HepG2 (cell line): ENCODE data around the gene CCDC74B. TPM values are rescaled to one million over a fixed set of nuclear protein-coding genes. Genes with fewer than 3 reads are reported as not detected.

Source experiments
- CBFB ChIP-seq: sonication (generic); formaldehyde crosslinking; IDR thresholded peaks from 2 replicates; pipeline ENCODE4 v1.4.0; 2020; ENCODE audit warnings: missing genetic modification reagents
- CCDC6 ChIP-seq: sonication (generic); formaldehyde crosslinking; IDR thresholded peaks from 2 replicates; pipeline ENCODE4 v1.8.1; 2022; ENCODE audit warnings: mild to moderate bottlenecking, missing genetic modification reagents, moderate library complexity
- FOSL2 ChIP-seq: sonication (generic); formaldehyde crosslinking; IDR thresholded peaks from 2 replicates; pipeline ENCODE4 v1.4.0; 2020; ENCODE audit warnings: missing genetic modification reagents
- MXI1 ChIP-seq: IDR thresholded peaks from 3 replicates; pipeline ENCODE4 v1.6.1; 2012; ENCODE audit warnings: low read depth, low read length, inconsistent platforms, borderline replicate concordance
- SKI ChIP-seq: fragments of 450-650 bp; IDR thresholded peaks from one replicate; pipeline ENCODE4 v1.6.1; 2018; ENCODE audit warnings: mild to moderate bottlenecking; ENCODE audit not compliant: partially characterized antibody
- STAG1 ChIP-seq: sonication (generic); formaldehyde crosslinking; IDR thresholded peaks from 2 replicates; pipeline ENCODE4 v1.4.0; 2020; ENCODE audit warnings: missing genetic modification reagents
- TOPORS ChIP-seq: sonication (generic); formaldehyde crosslinking; IDR thresholded peaks from 2 replicates; pipeline ENCODE4 v1.8.0; 2023; ENCODE audit warnings: mild to moderate bottlenecking, missing genetic modification reagents
- ZKSCAN8 ChIP-seq: IDR thresholded peaks from 2 replicates; pipeline ENCODE4 v1.6.1; 2016; ENCODE audit warnings: borderline replicate concordance, missing genetic modification reagents, missing compliant biosample characterization
- ZNF350 ChIP-seq: sonication (generic); formaldehyde crosslinking; IDR thresholded peaks from 2 replicates; pipeline ENCODE4 v1.4.0; 2020; ENCODE audit warnings: mild to moderate bottlenecking, low read depth, missing genetic modification reagents, borderline replicate concordance
- ZNF616 ChIP-seq: sonication (generic); formaldehyde crosslinking; IDR thresholded peaks from 2 replicates; pipeline ENCODE4 v1.5.0; 2020; ENCODE audit warnings: low read depth, mild to moderate bottlenecking, missing genetic modification reagents
- ZNF674 ChIP-seq: sonication (generic); formaldehyde crosslinking; IDR thresholded peaks from 2 replicates; pipeline ENCODE4 v1.5.0; 2020; ENCODE audit warnings: low read depth, mild to moderate bottlenecking, missing genetic modification reagents
- polyA plus RNA-seq, 8 experiments: library from polyadenylated mRNA; depleted of rRNA in 3 of 8; stranded (reverse) in 7 of 8; unstranded in 1 of 8; fragments of >200 nt; fragmentation: Illumina TruSeq in 4 of 8; extraction: Trizol in 4 of 8; gene quantifications; 2 replicates each; pipeline versions ENCODE4 v1.2.1 to v1.2.3, GENCODE V29; 2011 to 2016; ENCODE audit warnings: low read depth in 4 of 8, missing spikeins in 1 of 8, mixed read lengths in 1 of 8; ENCODE audit not compliant: insufficient read depth in 1 of 8
- total RNA-seq, 5 experiments: library from RNA; depleted of rRNA; stranded (reverse); fragments of >200 nt; fragmentation: Illumina TruSeq; extraction: Trizol; gene quantifications; 2 replicates each; pipeline ENCODE4 v1.2.3, GENCODE V29; 2016; ENCODE audit warnings: low read depth in 1 of 5
- TF ChIP-seq, protein P1 (sequence below): IDR thresholded peaks from 2 replicates; pipeline ENCODE4 v1.6.1; 2016; ENCODE audit warnings: missing genetic modification reagents, missing compliant biosample characterization
- TF ChIP-seq, protein P2 (sequence below): IDR thresholded peaks from 2 replicates; pipeline ENCODE4 v1.6.1; 2012; ENCODE audit warnings: inconsistent platforms
- TF ChIP-seq, protein P3 (sequence below): sonication (generic); formaldehyde crosslinking; IDR thresholded peaks from 2 replicates; pipeline ENCODE4 v1.4.0; 2020; ENCODE audit warnings: missing genetic modification reagents
- TF ChIP-seq, protein P4 (sequence below): sonication (generic); formaldehyde crosslinking; IDR thresholded peaks from 2 replicates; pipeline ENCODE4 v1.8.1; 2022; ENCODE audit warnings: mild to moderate bottlenecking, missing genetic modification reagents
- TF ChIP-seq, protein P5 (sequence below): IDR thresholded peaks from 2 replicates; pipeline ENCODE4 v1.6.1; 2018; ENCODE audit warnings: missing genetic modification reagents
- TF ChIP-seq, protein P6 (sequence below): sonication (generic); formaldehyde crosslinking; IDR thresholded peaks from 2 replicates; pipeline ENCODE4 v1.8.0; 2022; ENCODE audit warnings: missing genetic modification reagents, mild to moderate bottlenecking, moderate library complexity, borderline replicate concordance
- TF ChIP-seq, protein P7 (sequence below): sonication (generic); formaldehyde crosslinking; IDR thresholded peaks from 2 replicates; pipeline ENCODE4 v1.5.0; 2020; ENCODE audit warnings: missing genetic modification reagents
- TF ChIP-seq, protein P8 (sequence below): IDR thresholded peaks from 2 replicates; pipeline ENCODE4 v1.6.1; 2016; ENCODE audit warnings: missing compliant biosample characterization, missing genetic modification reagents, borderline replicate concordance

Gene CCDC74B
- total and polyA plus RNA-seq, 2 of the 13 experiments (the other 11 are each of a cell fraction or from before 2014, with no cell fraction given): 0.07 to 0.11 TPM

DNA sequence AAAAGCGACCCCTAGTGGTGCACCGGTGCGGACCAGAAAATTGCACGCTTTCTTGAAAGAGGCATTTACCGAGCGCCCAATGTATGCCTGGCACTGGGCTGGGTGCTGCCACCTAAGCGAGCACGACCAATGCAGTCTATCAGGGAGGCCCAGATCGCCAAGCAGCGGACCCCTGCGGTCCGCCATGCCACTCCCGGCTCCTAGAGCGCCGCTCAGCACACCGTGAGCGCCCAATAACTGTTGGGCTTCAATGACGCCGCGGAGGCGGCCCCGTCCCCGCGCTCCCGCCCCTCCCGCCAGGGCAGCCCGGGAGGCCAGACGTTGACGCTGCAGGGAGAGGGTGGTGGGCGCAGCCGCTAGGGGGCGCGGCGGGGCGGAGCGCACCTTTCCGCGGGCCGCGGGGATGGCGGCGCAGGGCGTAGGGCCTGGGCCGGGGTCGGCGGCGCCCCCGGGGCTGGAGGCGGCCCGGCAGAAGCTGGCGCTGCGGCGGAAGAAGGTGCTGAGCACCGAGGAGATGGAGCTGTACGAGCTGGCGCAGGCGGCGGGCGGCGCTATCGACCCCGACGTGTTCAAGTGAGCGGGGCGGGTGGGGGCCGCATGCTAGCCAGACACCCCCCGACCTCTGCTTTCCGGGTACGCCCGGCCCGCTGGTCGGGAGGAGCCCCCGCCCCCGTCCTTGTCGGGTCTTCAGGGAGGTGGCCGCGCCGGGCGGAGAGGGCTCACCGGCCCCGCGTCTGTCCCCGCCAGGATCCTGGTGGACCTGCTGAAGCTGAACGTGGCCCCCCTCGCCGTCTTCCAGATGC is 37.2 kb upstream of the CCDC74B start, which contains the start of gene MZT2B (continued):
- peak; percentile 97; the same call in 1 of the 2 replicates for TF ChIP-seq ZNF674 (CRISPR knock-in tag)
- TF ChIP-seq, protein P1, sequence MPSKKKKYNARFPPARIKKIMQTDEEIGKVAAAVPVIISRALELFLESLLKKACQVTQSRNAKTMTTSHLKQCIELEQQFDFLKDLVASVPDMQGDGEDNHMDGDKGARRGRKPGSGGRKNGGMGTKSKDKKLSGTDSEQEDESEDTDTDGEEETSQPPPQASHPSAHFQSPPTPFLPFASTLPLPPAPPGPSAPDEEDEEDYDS (CRISPR knock-in tag): peak; percentile 56
- TF ChIP-seq MXI1: peak; percentile 66; the same call in 1 of the 3 replicates
- TF ChIP-seq, protein P2, sequence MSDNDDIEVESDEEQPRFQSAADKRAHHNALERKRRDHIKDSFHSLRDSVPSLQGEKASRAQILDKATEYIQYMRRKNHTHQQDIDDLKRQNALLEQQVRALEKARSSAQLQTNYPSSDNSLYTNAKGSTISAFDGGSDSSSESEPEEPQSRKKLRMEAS: peak; percentile 78
- TF ChIP-seq CCDC6 (CRISPR knock-in tag): peak; percentile 77; the same call in 1 of the 2 replicates
- peak; percentile 46 for TF ChIP-seq FOSL2 (CRISPR knock-in tag)
- TF ChIP-seq STAG1 (CRISPR knock-in tag): peak; percentile 54
- TF ChIP-seq, protein P3, sequence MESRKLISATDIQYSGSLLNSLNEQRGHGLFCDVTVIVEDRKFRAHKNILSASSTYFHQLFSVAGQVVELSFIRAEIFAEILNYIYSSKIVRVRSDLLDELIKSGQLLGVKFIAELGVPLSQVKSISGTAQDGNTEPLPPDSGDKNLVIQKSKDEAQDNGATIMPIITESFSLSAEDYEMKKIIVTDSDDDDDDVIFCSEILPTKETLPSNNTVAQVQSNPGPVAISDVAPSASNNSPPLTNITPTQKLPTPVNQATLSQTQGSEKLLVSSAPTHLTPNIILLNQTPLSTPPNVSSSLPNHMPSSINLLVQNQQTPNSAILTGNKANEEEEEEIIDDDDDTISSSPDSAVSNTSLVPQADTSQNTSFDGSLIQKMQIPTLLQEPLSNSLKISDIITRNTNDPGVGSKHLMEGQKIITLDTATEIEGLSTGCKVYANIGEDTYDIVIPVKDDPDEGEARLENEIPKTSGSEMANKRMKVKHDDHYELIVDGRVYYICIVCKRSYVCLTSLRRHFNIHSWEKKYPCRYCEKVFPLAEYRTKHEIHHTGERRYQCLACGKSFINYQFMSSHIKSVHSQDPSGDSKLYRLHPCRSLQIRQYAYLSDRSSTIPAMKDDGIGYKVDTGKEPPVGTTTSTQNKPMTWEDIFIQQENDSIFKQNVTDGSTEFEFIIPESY (CRISPR knock-in tag): peak; percentile 67; the same call in 1 of the 2 replicates
- TF ChIP-seq CBFB (CRISPR knock-in tag): peak; percentile 69; the same call in 1 of the 2 replicates
- 0 out of 2 replicates have a peak, but pooled peaks have one; percentile 74 for TF ChIP-seq TOPORS (CRISPR knock-in tag)
- TF ChIP-seq, protein P4, sequence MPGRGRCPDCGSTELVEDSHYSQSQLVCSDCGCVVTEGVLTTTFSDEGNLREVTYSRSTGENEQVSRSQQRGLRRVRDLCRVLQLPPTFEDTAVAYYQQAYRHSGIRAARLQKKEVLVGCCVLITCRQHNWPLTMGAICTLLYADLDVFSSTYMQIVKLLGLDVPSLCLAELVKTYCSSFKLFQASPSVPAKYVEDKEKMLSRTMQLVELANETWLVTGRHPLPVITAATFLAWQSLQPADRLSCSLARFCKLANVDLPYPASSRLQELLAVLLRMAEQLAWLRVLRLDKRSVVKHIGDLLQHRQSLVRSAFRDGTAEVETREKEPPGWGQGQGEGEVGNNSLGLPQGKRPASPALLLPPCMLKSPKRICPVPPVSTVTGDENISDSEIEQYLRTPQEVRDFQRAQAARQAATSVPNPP (CRISPR knock-in tag): 0 out of 2 replicates have a peak, but pooled peaks have one; percentile 57
- 0 out of 2 replicates have a peak, but pooled peaks have one; percentile 12 for TF ChIP-seq ZNF350 (CRISPR knock-in tag)
- TF ChIP-seq ZNF616: peak; percentile 71; the same call in 1 of the 2 replicates
- TF ChIP-seq ZKSCAN8 (CRISPR knock-in tag): peak; percentile 99
- TF ChIP-seq, protein P5, sequence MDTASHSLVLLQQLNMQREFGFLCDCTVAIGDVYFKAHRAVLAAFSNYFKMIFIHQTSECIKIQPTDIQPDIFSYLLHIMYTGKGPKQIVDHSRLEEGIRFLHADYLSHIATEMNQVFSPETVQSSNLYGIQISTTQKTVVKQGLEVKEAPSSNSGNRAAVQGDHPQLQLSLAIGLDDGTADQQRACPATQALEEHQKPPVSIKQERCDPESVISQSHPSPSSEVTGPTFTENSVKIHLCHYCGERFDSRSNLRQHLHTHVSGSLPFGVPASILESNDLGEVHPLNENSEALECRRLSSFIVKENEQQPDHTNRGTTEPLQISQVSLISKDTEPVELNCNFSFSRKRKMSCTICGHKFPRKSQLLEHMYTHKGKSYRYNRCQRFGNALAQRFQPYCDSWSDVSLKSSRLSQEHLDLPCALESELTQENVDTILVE (CRISPR knock-in tag): peak; percentile 38; the same call in 1 of the 2 replicates
- TF ChIP-seq, protein P6, sequence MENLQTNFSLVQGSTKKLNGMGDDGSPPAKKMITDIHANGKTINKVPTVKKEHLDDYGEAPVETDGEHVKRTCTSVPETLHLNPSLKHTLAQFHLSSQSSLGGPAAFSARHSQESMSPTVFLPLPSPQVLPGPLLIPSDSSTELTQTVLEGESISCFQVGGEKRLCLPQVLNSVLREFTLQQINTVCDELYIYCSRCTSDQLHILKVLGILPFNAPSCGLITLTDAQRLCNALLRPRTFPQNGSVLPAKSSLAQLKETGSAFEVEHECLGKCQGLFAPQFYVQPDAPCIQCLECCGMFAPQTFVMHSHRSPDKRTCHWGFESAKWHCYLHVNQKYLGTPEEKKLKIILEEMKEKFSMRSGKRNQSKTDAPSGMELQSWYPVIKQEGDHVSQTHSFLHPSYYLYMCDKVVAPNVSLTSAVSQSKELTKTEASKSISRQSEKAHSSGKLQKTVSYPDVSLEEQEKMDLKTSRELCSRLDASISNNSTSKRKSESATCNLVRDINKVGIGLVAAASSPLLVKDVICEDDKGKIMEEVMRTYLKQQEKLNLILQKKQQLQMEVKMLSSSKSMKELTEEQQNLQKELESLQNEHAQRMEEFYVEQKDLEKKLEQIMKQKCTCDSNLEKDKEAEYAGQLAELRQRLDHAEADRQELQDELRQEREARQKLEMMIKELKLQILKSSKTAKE (CRISPR knock-in tag): 0 out of 2 replicates have a peak, but pooled peaks have one; percentile 37
- TF ChIP-seq, protein P7, sequence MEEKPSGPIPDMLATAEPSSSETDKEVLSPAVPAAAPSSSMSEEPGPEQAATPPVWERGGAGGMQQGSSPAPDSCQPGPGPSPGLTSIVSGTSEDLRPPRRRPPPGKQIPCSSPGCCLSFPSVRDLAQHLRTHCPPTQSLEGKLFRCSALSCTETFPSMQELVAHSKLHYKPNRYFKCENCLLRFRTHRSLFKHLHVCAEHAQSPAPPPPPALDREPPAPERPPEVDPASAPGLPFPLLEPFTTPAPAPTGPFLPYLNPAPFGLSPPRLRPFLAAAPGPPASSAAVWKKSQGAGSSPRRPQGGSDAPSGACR (CRISPR knock-in tag): peak; percentile 71; the same call in 1 of the 2 replicates
- TF ChIP-seq, protein P8, sequence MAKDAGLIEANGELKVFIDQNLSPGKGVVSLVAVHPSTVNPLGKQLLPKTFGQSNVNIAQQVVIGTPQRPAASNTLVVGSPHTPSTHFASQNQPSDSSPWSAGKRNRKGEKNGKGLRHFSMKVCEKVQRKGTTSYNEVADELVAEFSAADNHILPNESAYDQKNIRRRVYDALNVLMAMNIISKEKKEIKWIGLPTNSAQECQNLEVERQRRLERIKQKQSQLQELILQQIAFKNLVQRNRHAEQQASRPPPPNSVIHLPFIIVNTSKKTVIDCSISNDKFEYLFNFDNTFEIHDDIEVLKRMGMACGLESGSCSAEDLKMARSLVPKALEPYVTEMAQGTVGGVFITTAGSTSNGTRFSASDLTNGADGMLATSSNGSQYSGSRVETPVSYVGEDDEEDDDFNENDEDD (CRISPR knock-in tag): peak; percentile 78
- peak; percentile 46 for TF ChIP-seq SKI
